Activated naive CD8-positive, alpha-beta T cell treated with anti-CD3 and anti-CD28 coated beads for 36 hours (primary cell): Measurements from ENCODE around the gene PRDM11. TPM values are rescaled to one million over a fixed set of nuclear protein-coding genes. Genes with fewer than 3 reads are reported as not detected.

Experiments used
- DNase-seq: peaks from one replicate; pipeline ENCODE4 v3.0.0; 2021
- H3K27ac Mint-ChIP-seq: one replicate; pipeline ENCODE4 v1.8.0; 2022; ENCODE audit warnings: mild to moderate bottlenecking, moderate library complexity, mixed read lengths
- H3K27me3 Mint-ChIP-seq: one replicate; pipeline ENCODE4 v1.8.0; 2022; ENCODE audit warnings: mild to moderate bottlenecking, mixed read lengths
- H3K36me3 Mint-ChIP-seq: one replicate; pipeline ENCODE4 v1.8.0; 2021; ENCODE audit warnings: mild to moderate bottlenecking, mixed read lengths
- H3K4me1 Mint-ChIP-seq: one replicate; pipeline ENCODE4 v1.8.0; 2021; ENCODE audit warnings: mixed read lengths
- H3K4me3 Mint-ChIP-seq: one replicate; pipeline ENCODE4 v1.8.0; 2022; ENCODE audit warnings: mild to moderate bottlenecking, moderate library complexity, mixed read lengths
- H3K9me3 Mint-ChIP-seq: one replicate; pipeline ENCODE4 v1.8.0; 2022; ENCODE audit warnings: mixed read lengths
- total RNA-seq, 2 experiments: library from RNA; stranded (reverse); gene quantifications; one replicate each; pipeline ENCODE4 v1.2.3, GENCODE V29; 2021

Gene PRDM11
- total RNA-seq, 2 experiments from 2014 or later, result 4.7 to 4.8 TPM

DNA sequence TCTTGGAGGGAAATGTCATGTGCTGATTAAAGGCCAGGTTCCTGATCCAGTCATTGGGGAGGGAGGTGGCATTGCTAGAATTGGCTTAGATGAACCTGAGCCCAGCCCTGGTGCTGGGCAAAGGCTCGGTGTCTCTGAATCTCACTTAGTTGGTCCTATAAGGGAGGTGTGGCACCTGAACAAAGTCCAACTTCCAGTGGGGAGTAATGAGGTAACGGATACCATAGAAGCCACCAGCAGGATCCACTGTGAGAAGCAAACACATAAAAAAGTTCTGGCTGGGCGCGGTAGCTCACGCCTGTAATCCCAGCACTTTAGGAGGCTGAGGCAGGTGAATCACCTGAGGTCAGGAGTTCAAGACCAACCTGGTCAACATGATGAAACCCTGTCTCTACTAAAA, 26.6 kb downstream of the PRDM11 start:
- Mint-ChIP-seq H3K4me3 (no peak overlapping the region), H3K27me3 (no peaks in the 10 kb centered on the region), H3K36me3 (no peaks in the 10 kb centered on the region), H3K27ac (no peak overlapping the region), H3K4me1 (peaks cover 15% of the 10 kb centered on the region), H3K9me3 (no peaks in the 10 kb centered on the region)
- DNase-seq, result no peak

DNA sequence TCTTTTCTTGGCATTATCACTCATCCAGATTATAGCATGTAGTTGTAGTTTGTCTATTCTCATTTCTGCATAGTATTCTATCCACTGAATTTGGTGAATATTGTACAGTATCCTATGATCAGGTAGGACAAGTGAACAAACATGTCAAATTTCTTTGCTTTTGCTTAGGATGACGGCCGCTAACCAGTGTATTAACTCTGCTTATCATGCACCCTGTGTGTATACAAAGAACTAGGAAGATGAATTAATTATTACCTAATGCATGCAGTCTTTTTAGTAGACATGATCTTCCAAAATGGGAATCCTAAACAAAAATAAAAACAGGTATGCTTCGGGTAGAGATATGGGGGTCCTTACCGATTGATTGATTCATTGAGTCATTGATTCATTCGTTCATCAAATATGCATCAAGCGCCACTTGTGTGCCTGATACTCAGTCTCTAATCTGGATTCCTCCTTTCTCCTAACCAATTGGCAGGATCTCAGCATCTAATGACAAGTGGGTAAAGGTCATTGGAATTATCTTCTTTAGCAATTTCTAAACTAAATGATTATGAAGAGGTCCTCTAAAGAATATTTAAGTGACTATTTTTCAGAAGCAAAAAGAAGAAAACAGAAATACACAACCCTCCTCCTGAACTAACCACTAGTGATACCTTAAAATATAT, 27.9 kb downstream of the PRDM11 start:
- no peaks in the 10 kb centered on the region for H3K27me3 Mint-ChIP-seq
- H3K4me3 Mint-ChIP-seq, result no peak overlapping the region
- H3K9me3 Mint-ChIP-seq, result no peaks in the 10 kb centered on the region

DNA sequence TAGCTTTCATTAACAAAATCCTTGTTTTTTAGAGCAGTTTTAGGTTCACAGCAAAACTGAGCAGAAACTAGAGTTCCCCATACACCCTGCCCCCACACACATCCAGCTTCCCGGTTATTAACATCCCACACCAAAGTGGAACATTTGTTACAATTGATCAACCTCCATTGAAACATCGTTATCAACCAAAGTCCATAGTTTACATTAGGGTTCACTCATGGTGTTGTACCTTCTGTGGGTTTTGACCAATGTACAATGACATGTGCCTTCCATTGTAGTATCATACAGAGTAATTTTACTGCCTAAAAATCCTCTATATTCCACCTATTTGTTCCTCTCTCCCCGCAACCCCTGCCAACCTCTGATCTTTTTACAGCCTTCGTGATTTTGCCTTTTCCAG, 28.5 kb downstream of the PRDM11 start:
- H3K4me1 Mint-ChIP-seq, result peaks cover 21% of the 10 kb centered on the region
- H3K27ac Mint-ChIP-seq, result no peak overlapping the region
- DNase-seq, result no peak
- no peak overlapping the region for H3K4me3 Mint-ChIP-seq
- no peaks in the 10 kb centered on the region for H3K36me3 Mint-ChIP-seq
- no peaks in the 10 kb centered on the region for H3K9me3 Mint-ChIP-seq
- H3K27me3 Mint-ChIP-seq, result no peaks in the 10 kb centered on the region

More for the DNA sequence above, 27.9 kb downstream of the PRDM11 start:
- Mint-ChIP-seq H3K27ac (no peak overlapping the region), H3K36me3 (no peaks in the 10 kb centered on the region), H3K4me1 (peaks cover 21% of the 10 kb centered on the region)
- DNase-seq, result no peak

DNA sequence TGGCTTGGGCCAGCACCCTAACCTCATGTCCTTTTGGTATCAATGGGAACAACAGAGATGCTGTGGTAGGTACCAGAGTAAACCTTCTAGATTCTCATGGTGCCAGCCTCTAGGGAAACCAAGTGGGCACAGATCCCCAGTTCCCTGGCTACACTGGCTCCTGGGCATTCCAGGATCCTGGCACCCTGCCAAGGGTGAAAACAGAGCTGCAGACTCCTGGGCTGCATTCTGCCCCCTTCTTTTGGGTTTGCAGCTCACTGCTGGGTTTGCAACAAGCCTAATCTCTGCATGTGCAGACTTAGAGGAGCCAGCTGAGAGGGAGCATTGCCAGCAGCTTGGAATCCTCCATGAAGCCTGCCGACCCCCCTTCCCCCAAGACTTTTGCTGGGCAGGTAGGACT, 30.6 kb downstream of the PRDM11 start:
- H3K4me1 Mint-ChIP-seq, result peaks cover 15% of the 10 kb centered on the region
- H3K27me3 Mint-ChIP-seq, result no peaks in the 10 kb centered on the region
- no peak overlapping the region for H3K4me3 Mint-ChIP-seq
- H3K9me3 Mint-ChIP-seq, result no peaks in the 10 kb centered on the region
- H3K36me3 Mint-ChIP-seq, result no peaks in the 10 kb centered on the region
- DNase-seq, result no peak
- H3K27ac Mint-ChIP-seq, result no peak overlapping the region

DNA sequence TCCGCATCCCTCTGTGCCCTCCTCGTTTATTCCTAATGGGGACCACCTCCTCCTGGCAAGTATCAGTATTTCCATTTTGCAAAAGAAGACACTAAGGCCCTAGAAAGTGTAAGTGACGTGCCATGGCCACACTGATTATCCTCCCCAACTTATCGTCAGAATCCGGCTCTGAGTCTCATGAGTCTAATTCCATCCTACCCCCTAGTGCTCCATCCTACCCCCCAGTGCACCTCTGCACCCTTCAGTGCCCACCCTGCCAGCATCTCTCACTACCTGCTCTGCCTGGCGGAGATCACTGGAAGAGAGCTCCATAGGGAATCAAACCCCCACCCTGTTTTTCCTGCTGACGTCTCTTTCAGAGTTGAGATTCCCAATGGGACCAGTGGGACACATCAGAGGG, 31.8 kb downstream of the PRDM11 start:
- no peaks in the 10 kb centered on the region for H3K27me3 Mint-ChIP-seq
- H3K4me1 Mint-ChIP-seq, result peaks cover 12% of the 10 kb centered on the region
- H3K36me3 Mint-ChIP-seq, result no peaks in the 10 kb centered on the region
- H3K27ac Mint-ChIP-seq, result no peak overlapping the region
- DNase-seq, result no peak
- H3K4me3 Mint-ChIP-seq, result no peak overlapping the region
- no peaks in the 10 kb centered on the region for H3K9me3 Mint-ChIP-seq

DNA sequence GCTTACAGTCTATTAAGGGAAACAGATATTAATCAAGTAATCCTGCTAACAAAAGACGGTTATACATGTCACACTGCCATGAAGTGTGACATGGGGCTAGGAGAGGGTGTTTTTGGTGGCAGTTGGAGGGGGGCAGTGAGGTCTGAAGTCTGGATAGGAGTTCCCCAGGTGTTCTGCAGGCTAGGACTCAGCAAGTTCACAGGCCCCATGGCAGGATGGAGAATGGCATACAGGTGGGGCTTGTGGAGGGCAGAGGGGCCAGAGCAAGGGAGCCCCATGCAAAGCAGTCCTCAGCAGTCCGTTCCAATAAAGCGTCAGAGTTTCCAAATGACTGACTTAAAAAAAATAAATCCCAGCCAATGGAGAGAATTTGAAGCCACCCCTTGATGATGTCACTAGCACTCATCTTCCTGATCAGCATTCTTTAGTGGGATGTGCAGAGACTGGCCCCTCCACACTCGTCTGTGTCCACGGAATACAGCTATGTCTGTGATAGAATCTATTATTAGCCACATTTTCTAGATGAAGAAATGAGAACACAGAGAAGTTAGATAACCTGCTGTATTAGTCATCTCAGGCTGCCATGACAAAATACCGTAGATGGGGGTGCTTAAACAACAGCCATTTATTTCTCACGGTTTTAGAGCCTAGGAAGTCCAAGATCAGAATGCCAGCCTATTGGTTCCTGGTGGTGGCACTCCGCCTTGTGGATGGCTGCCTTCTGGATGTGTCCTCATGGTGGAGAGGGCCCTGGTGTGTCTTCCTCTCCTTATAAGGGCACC, 32.6 kb downstream of the PRDM11 start:
- Mint-ChIP-seq H3K4me1 (peaks cover 12% of the 10 kb centered on the region), H3K36me3 (no peaks in the 10 kb centered on the region), H3K9me3 (no peaks in the 10 kb centered on the region), H3K4me3 (no peak overlapping the region), H3K27me3 (no peaks in the 10 kb centered on the region), H3K27ac (no peak overlapping the region)
- no peak for DNase-seq

DNA sequence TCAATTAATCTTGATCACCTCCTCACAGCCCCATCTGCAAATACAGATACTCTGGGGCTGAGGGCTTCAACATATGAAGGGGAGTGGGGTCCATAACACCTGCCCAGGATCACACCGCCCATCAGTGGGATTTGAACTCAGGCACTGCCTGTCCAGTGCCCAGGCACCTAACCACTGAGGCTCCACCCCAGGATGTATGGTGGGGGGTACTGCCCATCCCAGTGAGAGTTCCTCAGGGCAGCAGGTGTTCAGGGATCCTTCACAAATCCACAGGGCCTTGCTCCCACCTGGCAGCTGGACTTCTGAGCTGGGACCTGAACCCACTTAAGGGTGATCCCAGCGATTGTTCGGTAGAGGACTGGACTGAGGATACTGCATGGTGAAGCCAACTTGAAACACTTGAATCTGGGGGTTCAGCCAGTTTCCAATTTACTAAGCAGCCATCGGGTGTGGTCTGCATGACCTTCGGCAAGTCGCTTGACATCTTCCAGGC, 33.3 kb downstream of the PRDM11 start:
- no peak for DNase-seq
- Mint-ChIP-seq H3K9me3 (no peaks in the 10 kb centered on the region), H3K27ac (no peak overlapping the region), H3K4me3 (peak overlapping the region; percentile 72), H3K4me1 (peaks cover 12% of the 10 kb centered on the region), H3K27me3 (no peaks in the 10 kb centered on the region), H3K36me3 (no peaks in the 10 kb centered on the region)

DNA sequence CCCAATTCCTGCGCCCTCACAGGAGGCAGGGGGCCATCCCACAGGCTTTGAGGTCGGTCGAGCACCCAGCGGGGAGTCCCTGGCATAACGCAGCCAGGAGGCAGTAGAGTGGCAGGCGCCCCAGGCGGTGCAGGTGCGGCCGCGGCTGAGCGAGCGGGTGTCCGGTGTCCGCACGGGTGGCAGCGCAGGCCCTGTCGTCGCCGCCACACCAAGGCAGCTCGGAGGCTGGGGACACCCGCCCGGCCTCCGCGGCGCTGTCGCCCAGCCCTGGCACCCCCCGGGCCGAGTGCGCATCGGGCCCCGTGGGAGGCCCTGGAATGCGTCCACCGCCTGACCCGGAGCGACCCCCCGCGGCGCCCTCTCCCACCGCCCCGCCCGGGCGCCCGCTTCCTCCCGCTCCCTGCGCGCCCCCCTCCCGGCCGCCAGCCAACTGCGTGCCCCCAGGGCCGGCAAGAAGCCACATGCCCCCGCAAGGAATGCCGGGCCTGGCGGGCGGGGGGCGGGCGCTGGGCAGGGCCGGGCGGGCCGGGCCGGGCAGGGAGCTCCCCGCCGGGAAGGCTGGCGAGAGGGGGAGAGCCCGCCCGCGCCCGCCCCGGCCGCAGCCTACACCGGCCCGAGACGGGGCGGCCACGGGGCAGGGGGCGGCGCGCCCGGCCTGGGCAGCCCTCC, 33.9 kb downstream of the PRDM11 start:
- Mint-ChIP-seq H3K27me3 (no peaks in the 10 kb centered on the region), H3K27ac (no peak overlapping the region), H3K36me3 (no peaks in the 10 kb centered on the region), H3K4me3 (peak overlapping the region; percentile 72), H3K4me1 (peaks cover 12% of the 10 kb centered on the region), H3K9me3 (no peaks in the 10 kb centered on the region)
- peak; percentile 29 for DNase-seq

DNA sequence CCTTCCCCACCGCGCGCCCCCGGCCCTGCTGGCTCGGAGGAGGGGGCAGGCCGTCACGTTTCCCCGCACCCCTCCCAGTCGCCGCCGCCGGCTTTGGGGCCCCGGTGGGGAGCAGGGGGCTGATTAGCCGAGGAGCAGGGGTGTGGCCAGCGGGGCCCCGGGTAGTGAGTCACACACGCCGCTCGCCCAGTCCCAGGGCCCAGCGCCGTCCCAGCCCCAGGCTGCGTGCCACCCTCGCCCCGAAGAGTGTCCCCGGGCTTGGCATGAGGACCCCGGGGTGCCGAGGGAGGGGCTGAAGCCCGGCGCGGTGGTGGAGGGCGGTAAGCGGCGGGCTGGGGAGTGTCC, 34.4 kb downstream of the PRDM11 start:
- Mint-ChIP-seq H3K27me3 (no peaks in the 10 kb centered on the region), H3K36me3 (no peaks in the 10 kb centered on the region), H3K4me3 (no peak overlapping the region), H3K27ac (no peak overlapping the region), H3K9me3 (no peaks in the 10 kb centered on the region), H3K4me1 (peaks cover 12% of the 10 kb centered on the region)
- DNase-seq, result peak; percentile 74

DNA sequence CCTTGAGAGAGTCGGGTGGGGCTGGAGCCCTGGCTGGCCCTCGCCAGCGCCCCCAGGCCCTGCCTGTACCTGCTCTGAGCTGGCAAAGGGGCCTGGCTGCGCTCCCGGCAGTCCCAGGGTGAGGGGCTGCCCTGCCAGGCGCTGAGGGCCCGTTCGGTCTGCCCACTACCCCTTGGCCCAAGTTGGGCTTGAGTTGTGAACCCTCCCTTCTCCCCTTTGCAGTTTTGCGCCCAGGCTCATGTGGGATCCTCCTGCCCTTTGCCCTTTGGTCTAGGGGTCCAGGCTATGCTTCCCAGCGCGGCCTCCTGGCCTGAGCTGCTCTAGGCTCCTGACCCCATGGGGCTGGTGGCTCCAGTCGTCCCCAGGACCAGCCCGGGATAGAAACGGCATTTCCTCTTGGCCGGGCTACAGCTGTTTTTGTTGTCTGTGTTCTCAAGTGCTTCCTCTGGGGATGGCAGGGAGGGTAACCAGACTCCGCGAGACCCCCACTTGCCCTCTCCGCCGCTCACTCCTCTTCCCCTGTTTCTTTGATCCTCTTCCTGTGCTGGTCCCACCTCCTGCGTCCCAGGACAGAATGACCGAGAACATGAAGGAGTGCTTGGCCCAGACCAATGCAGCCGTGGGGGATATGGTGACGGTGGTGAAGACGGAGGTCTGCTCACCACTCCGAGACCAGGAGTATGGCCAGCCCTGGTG, 34.9 kb downstream of the PRDM11 start:
- DNase-seq, result no peak
- peaks cover 12% of the 10 kb centered on the region for H3K4me1 Mint-ChIP-seq
- no peak overlapping the region for H3K4me3 Mint-ChIP-seq
- no peaks in the 10 kb centered on the region for H3K36me3 Mint-ChIP-seq
- no peaks in the 10 kb centered on the region for H3K9me3 Mint-ChIP-seq
- no peaks in the 10 kb centered on the region for H3K27me3 Mint-ChIP-seq
- H3K27ac Mint-ChIP-seq, result no peak overlapping the region

DNA sequence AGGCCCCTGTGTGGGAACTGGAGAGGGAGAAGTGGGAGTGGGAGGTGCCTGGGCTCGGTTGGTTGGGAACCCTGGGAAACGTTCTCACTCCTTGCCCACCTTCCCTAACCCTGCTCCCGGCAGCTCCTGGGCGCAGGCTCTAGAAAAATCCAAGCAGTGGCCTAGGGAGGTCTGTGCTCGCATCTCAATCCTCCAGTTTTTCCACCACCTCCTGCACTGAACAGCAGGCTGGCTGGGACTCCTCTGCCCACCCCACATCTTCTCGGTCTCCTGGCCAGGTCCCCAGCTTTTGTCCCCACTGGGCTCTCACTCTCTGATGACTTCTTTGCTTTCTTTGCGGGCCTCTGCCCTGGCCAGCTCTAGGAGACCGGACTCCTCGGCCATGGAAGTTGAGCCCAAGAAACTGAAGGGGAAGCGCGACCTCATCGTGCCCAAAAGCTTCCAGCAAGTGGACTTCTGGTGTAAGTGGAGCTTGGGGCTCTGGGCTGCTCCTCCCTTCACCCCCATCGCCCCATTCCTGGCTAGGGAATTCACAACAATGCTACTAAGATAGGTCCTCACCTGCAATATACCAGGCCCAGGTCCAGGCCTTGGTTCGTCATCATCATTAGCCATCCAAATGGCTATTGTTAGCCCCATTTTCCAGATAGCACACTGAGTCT, 35.6 kb downstream of the PRDM11 start:
- no peak overlapping the region for H3K27ac Mint-ChIP-seq
- H3K9me3 Mint-ChIP-seq, result no peaks in the 10 kb centered on the region
- DNase-seq, result no peak
- H3K36me3 Mint-ChIP-seq, result no peaks in the 10 kb centered on the region
- no peaks in the 10 kb centered on the region for H3K27me3 Mint-ChIP-seq
- H3K4me3 Mint-ChIP-seq, result no peak overlapping the region
- peaks cover 12% of the 10 kb centered on the region for H3K4me1 Mint-ChIP-seq

DNA sequence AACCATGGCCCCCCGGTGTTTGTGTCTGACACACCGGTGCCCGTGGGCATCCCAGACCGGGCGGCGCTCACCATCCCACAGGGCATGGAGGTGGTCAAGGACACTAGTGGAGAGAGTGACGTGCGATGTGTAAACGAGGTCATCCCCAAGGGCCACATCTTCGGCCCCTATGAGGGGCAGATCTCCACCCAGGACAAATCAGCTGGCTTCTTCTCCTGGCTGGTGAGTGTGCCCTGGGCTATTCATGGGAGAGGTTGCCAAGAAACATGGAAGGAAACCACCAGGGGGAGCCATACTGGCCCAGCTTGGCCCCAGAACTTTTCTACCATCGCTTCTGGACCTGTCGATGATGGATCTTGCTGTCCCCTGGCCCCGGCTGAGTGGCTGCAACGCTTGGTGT, 36.5 kb downstream of the PRDM11 start:
- no peak overlapping the region for H3K4me3 Mint-ChIP-seq
- no peaks in the 10 kb centered on the region for H3K9me3 Mint-ChIP-seq
- H3K36me3 Mint-ChIP-seq, result no peaks in the 10 kb centered on the region
- no peak overlapping the region for H3K27ac Mint-ChIP-seq
- no peak for DNase-seq
- no peaks in the 10 kb centered on the region for H3K27me3 Mint-ChIP-seq
- H3K4me1 Mint-ChIP-seq, result peaks cover 12% of the 10 kb centered on the region

DNA sequence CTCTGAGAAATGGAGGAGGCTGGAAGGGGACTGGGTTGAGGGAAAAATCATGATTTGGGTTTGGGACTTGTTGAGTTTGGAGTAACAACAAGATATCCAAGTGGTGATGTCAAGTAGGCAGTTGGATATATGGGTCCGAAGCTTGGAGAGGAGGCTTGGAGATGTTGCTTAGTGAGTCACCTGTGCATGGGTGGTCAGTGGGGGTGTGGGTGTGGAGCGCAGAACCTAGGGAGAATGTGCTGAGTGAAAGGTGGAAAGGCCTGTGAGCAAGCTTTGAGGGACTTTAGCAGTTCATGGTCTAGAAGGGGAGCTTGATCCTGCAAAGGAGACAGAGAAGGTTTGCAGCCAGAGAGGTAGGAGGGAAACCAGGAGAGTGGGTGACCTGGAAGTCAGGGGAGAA, 38.2 kb downstream of the PRDM11 start:
- Mint-ChIP-seq H3K9me3 (no peaks in the 10 kb centered on the region), H3K4me3 (no peak overlapping the region), H3K27ac (no peak overlapping the region), H3K4me1 (peaks cover 3% of the 10 kb centered on the region), H3K36me3 (peaks cover 5% of the 10 kb centered on the region), H3K27me3 (no peaks in the 10 kb centered on the region)
- no peak for DNase-seq

DNA sequence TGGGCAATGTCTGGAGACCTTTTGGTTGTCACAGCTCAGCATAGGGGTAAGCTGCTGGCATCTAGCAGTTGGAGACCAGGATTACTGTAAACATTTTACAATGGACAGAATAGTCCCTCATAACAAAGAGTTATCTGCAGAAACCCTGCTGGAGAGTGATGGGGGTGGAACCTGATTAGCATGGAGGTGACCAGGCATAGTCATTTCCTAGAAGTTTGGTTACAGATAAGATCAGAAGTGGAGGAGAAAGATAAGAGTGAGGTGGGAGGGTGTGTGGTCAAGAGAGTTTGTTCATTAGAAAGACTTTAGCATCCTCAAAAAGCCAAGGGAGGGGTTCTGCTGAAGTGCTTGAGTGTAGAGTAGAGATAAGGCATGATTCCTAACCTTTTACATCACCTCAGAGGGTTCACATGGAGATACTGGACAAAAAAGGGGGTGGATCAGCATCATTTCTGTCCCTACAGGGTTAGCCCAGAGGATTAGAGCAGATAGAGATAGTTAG, 38.8 kb downstream of the PRDM11 start:
- no peaks in the 10 kb centered on the region for H3K4me1 Mint-ChIP-seq
- H3K4me3 Mint-ChIP-seq, result no peak overlapping the region
- H3K9me3 Mint-ChIP-seq, result no peaks in the 10 kb centered on the region
- peaks cover 6% of the 10 kb centered on the region for H3K36me3 Mint-ChIP-seq
- no peaks in the 10 kb centered on the region for H3K27me3 Mint-ChIP-seq
- no peak overlapping the region for H3K27ac Mint-ChIP-seq
- DNase-seq, result no peak
